Activated effector memory CD4-positive, alpha-beta T cell treated with anti-CD3 and anti-CD28 coated beads, Interleukin-2, amount 50 U/mL, for 16 hours (primary cell): ENCODE measurements around the gene RNF166.

ENCODE experiments used
- DNase-seq: peaks from one replicate; pipeline ENCODE4 v3.0.0-alpha.2; 2020

RNF166 gene

DNA sequence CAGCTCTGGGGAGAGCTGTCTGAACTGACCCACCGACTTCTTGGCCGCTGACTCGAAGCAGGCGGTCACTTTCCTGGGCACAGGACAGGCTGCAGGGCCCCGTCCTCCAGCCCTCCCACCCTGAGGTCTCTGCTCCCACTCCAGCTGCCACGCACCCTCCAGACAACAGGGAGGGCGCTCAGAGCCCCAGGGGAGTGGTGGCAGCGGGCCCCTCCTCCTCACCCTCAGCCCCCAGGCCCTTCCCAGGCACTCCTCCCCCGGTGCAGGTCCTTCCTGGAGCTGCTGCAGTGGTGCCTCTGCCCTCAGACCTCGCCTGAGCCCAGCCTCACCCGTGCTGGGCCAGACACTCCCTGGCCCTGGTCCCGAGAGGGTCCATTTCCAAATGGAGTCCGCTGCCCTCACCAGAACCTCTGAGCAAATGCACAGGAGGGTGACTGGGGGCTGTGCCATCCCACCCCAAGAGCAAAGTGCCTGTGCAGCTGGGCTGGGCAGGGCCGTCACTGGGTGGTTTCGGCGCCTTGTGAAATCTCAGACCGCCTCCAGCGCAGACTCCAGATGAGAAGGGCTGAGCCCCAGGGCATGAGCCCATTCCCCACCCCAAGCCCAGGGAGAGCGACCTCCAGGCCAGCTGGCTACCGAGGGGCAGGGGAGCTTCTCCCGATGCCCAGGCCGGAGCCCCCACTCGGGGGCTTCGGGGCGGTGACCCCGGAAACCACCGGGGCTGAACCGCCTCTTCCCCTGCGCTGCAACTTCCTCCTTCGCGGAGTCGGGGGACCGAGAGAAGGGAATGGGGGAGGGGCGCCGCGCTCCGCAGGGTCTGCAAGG is 56.1 kb downstream of the RNF166 start:
- DNase-seq: peak; percentile 77

DNA sequence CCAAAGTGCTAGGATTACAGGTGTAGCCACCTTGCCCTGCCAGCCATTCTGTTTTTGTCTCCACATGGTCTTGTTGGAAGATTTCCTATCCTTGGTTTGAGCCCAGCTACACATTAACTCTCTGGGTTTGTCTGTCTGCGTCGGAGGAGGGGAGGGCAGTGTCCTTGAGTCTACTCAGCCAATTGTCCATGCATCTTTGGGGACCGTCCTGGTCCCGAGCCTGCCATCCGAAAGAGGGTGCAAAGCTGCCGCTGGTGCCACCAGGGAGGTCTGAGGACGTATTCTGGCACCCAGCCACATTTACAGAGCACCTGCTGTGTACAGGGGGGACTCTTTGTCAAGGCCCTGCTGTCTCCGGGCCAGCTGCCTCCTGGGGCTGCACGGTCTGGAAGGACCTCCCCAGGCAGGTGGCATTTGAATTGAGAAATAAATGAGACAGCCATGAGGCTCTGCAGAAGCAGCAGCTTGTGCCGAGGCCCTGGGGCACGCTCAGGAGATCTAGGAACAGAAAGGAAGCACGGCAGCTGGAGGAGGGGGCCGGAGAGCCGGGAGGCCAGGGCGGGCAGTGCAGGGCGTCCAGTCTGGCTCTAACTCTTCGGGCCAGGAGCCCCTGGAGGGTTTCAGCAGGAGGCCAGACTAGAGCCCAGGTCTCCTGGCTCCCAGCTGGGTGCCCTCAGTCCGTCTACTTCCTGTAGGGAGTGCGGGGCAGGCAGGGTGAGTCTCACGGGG is 56.8 kb downstream of the RNF166 start:
- DNase-seq: no peak

DNA sequence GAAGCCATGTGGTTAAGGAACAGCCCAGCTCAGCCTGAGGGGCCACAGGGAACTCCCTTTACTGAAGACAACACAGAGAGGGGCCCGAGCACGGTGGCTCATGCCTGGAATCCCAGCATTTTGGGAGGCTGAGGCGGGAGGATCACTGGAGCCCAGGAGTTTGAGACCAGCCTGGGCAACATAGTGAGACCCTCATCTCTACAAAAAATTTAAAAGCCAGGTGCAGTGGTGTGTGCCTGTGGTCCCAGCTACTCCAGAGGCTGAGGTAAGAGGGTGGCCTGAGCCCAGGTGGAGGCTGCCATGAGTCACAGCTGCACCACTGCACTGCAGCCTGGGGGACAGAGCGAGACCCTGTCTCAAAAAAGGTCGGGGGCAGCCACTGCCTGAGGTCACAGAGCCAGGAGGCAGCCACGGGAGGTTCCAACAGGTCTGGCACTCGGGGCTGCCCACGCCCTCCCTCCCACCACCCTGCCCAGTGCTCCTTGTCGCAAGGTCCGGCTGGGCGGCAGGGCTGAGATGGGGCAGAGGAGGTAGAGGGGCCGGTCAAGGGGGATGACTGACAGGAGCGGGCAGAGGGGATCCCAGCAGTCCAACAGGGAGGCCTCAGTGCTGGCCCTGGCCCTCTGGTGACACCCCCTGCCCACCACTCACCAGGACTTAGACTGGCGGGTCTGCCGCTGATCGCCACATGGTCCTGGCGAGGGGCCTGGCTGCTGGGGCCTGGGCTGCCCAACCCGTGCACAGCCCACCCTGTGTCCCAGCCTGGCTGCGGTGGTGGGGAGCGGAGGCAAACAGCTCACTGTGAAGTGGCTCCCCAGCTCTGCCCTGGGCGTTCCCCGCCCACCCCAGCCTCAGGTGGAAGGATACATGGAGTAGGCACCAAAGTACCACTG is 58.8 kb downstream of the RNF166 start:
- no peak for DNase-seq
